ENCODE results near the gene TATDN2.

The TATDN2 gene

DNA sequence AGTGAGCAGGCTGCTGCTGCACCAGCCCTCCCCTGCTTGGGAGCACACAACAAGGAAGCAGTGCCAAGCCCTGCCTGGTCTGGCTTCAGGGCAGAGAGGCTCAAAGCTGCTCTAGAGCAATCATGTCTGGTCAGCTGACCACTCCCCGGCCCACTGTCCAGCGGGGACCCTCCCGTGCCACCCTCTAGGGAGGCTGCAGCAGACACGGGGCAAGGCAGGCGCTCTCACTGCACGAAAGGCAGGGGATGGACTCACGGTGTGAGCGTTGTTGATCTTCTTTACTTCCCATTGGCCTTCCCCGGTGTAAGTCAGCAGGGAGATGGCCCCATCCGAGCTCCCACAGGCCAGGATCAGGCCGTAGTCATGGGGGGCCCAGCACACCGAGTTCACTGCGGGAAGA is 63.5 kb downstream of the TATDN2 start:
- TF ChIP-seq LEF1 (IDR thresholded peaks at IDR 0.05; ENCODE audit: borderline replicate concordance) (no peak), FOXK2 (IDR thresholded peaks at IDR 0.05) (no peak), SUZ12 (IDR thresholded peaks at IDR 0.05) (no peak), FOXA1 (IDR thresholded peaks at IDR 0.05) (no peak), HDGF (IDR thresholded peaks at IDR 0.05; ENCODE audit: borderline replicate concordance) (no peak), ARNT (IDR thresholded peaks at IDR 0.05) (no peak), TARDBP (IDR thresholded peaks at IDR 0.05) (no peak), SP1 (IDR thresholded peaks at IDR 0.05) (no peak), FOXM1 (IDR thresholded peaks at IDR 0.05; ENCODE audit: borderline replicate concordance) (no peak), ELF4 (IDR thresholded peaks at IDR 0.05) (no peak), ZNF384 (IDR thresholded peaks at IDR 0.05) (no peak), CTBP1 (IDR thresholded peaks at IDR 0.05; ENCODE audit: borderline replicate concordance) (no peak), L3MBTL2 (conservative IDR thresholded peaks at IDR 0.05) (no peak), BHLHE40 (IDR thresholded peaks at IDR 0.05; ENCODE audit: borderline replicate concordance) (no peak)
- TF ChIP-seq, protein P1, sequence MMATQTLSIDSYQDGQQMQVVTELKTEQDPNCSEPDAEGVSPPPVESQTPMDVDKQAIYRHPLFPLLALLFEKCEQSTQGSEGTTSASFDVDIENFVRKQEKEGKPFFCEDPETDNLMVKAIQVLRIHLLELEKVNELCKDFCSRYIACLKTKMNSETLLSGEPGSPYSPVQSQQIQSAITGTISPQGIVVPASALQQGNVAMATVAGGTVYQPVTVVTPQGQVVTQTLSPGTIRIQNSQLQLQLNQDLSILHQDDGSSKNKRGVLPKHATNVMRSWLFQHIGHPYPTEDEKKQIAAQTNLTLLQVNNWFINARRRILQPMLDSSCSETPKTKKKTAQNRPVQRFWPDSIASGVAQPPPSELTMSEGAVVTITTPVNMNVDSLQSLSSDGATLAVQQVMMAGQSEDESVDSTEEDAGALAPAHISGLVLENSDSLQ (IDR thresholded peaks at IDR 0.05) = no peak
- POLR2A ChIA-PET = no interaction called here
- no peak for DNase-seq (ENCODE audit: extremely low spot score)
- CTCF ChIA-PET = no interaction called here

GRCh38 chr3:10312391-10312790 is 64.1 kb downstream of the TATDN2 start:
- DNase-seq (ENCODE audit: extremely low spot score) = no peak
- ChIA-PET POLR2A (no interaction called here), CTCF (no interaction called here)
- TF ChIP-seq FOXM1 (IDR thresholded peaks at IDR 0.05; ENCODE audit: borderline replicate concordance) = no peak
- no peak for TF ChIP-seq SUZ12 (IDR thresholded peaks at IDR 0.05)
- TF ChIP-seq, protein P1 (IDR thresholded peaks at IDR 0.05) = no peak
- no peak for TF ChIP-seq ELF4 (IDR thresholded peaks at IDR 0.05)
- no peak for TF ChIP-seq L3MBTL2 (conservative IDR thresholded peaks at IDR 0.05)
- no peak for TF ChIP-seq ZNF384 (IDR thresholded peaks at IDR 0.05)
- no peak for TF ChIP-seq TARDBP (IDR thresholded peaks at IDR 0.05)

GRCh38 chr3:10312861-10313260 is 64.6 kb downstream of the TATDN2 start:
- TF ChIP-seq, protein P1 (IDR thresholded peaks at IDR 0.05) = no peak
- TF ChIP-seq HDGF (IDR thresholded peaks at IDR 0.05; ENCODE audit: borderline replicate concordance) (no peak), BHLHE40 (IDR thresholded peaks at IDR 0.05; ENCODE audit: borderline replicate concordance) (no peak)
- DNase-seq (ENCODE audit: extremely low spot score) = no peak
- ChIA-PET CTCF (no interaction called here), POLR2A (no interaction called here)

- DNase-seq (ENCODE audit: extremely low spot score) = no peak
- no peak for TF ChIP-seq SUZ12 (IDR thresholded peaks at IDR 0.05)
- no peak for TF ChIP-seq FOXK2 (IDR thresholded peaks at IDR 0.05)
- no peak for TF ChIP-seq FOXA1 (IDR thresholded peaks at IDR 0.05)
- no peak for TF ChIP-seq L3MBTL2 (conservative IDR thresholded peaks at IDR 0.05)
- TF ChIP-seq HDGF (IDR thresholded peaks at IDR 0.05; ENCODE audit: borderline replicate concordance) = no peak
- TF ChIP-seq FOXM1 (IDR thresholded peaks at IDR 0.05; ENCODE audit: borderline replicate concordance) = no peak
- TF ChIP-seq ARNT (IDR thresholded peaks at IDR 0.05) = no peak
- no peak for TF ChIP-seq ZNF384 (IDR thresholded peaks at IDR 0.05)
- no peak for TF ChIP-seq BHLHE40 (IDR thresholded peaks at IDR 0.05; ENCODE audit: borderline replicate concordance)
- no peak for TF ChIP-seq NFRKB (IDR thresholded peaks at IDR 0.05)
- no peak for TF ChIP-seq LEF1 (IDR thresholded peaks at IDR 0.05; ENCODE audit: borderline replicate concordance)
- TF ChIP-seq, protein P1 (IDR thresholded peaks at IDR 0.05) = no peak
- no peak for TF ChIP-seq ELF4 (IDR thresholded peaks at IDR 0.05)
- ChIA-PET POLR2A (no interaction called here), CTCF (interaction anchor here (0.6 kb wide), 1 partner anchor 84 kb away, joined by 3 read pairs; no protein-coding TSS in a partner anchor)
Observed at GRCh38 chr3:10315101-10315500, 66.8 kb downstream of the TATDN2 start.

- ChIA-PET CTCF (interaction anchor here (0.9 kb wide), 1 partner anchor 46 kb away, joined by 4 read pairs; no protein-coding TSS in a partner anchor), POLR2A (no interaction called here)
- TF ChIP-seq ELF4 (IDR thresholded peaks at IDR 0.05) = no peak
- no peak for TF ChIP-seq ZNF384 (IDR thresholded peaks at IDR 0.05)
- TF ChIP-seq HDGF (IDR thresholded peaks at IDR 0.05; ENCODE audit: borderline replicate concordance) = no peak
- no peak for TF ChIP-seq L3MBTL2 (conservative IDR thresholded peaks at IDR 0.05)
- TF ChIP-seq BHLHE40 (IDR thresholded peaks at IDR 0.05; ENCODE audit: borderline replicate concordance) = no peak
- TF ChIP-seq TARDBP (IDR thresholded peaks at IDR 0.05) = no peak
- no peak for TF ChIP-seq ARNT (IDR thresholded peaks at IDR 0.05)
- no peak for TF ChIP-seq CTBP1 (IDR thresholded peaks at IDR 0.05; ENCODE audit: borderline replicate concordance)
- no peak for TF ChIP-seq SUZ12 (IDR thresholded peaks at IDR 0.05)
- TF ChIP-seq NFRKB (IDR thresholded peaks at IDR 0.05) = no peak
- TF ChIP-seq, protein P1 (IDR thresholded peaks at IDR 0.05) = no peak
- no peak for TF ChIP-seq SP1 (IDR thresholded peaks at IDR 0.05)
- no peak for TF ChIP-seq FOXM1 (IDR thresholded peaks at IDR 0.05; ENCODE audit: borderline replicate concordance)
- no peak for TF ChIP-seq LEF1 (IDR thresholded peaks at IDR 0.05; ENCODE audit: borderline replicate concordance)
- TF ChIP-seq FOXK2 (IDR thresholded peaks at IDR 0.05) = no peak
- TF ChIP-seq FOXA1 (IDR thresholded peaks at IDR 0.05) = no peak
- no peak for DNase-seq (ENCODE audit: extremely low spot score)
Observed at GRCh38 chr3:10315771-10316344, 67.6 kb downstream of the TATDN2 start.

Measured in HEK293T (cell line).